ENCODE results near the gene KMT5C. TPM values are rescaled to one million over a fixed set of nuclear protein-coding genes. Genes with fewer than 3 reads are reported as not detected.

KMT5C gene
- total RNA-seq, 4 donors from 2014 or later, result 5.0 to 8.7 (median 8.1) TPM

- intact Hi-C loops (cut with DNase I), result no loop called here
- Histone ChIP-seq H3K27ac (replicated peaks in 1 of 4) (no peak overlapping the region), H3K27me3 (peaks cover 0 to 36% (median 21%) of the 10 kb centered on the region in 4 donors), H3K4me1 (peaks cover 3 to 20% (median 11%) of the 10 kb centered on the region in 4 donors), H3K36me3 (peaks cover 0 to 47% (median 29%) of the 10 kb centered on the region in 4 donors), H3K4me3 (no peak overlapping the region), H3K9me3 (no peaks in the 10 kb centered on the region)
- TF ChIP-seq EP300 (IDR thresholded peaks at IDR 0.05) (no peak), POLR2AphosphoS5 (IDR thresholded peaks at IDR 0.05) (no peak), POLR2A (IDR thresholded peaks at IDR 0.05; ENCODE audit: low read depth) (no peak)
- TF ChIP-seq, protein P1, sequence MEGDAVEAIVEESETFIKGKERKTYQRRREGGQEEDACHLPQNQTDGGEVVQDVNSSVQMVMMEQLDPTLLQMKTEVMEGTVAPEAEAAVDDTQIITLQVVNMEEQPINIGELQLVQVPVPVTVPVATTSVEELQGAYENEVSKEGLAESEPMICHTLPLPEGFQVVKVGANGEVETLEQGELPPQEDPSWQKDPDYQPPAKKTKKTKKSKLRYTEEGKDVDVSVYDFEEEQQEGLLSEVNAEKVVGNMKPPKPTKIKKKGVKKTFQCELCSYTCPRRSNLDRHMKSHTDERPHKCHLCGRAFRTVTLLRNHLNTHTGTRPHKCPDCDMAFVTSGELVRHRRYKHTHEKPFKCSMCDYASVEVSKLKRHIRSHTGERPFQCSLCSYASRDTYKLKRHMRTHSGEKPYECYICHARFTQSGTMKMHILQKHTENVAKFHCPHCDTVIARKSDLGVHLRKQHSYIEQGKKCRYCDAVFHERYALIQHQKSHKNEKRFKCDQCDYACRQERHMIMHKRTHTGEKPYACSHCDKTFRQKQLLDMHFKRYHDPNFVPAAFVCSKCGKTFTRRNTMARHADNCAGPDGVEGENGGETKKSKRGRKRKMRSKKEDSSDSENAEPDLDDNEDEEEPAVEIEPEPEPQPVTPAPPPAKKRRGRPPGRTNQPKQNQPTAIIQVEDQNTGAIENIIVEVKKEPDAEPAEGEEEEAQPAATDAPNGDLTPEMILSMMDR (IDR thresholded peaks at IDR 0.05), result no peak
- no peak for DNase-seq (ENCODE audit: extremely low spot score)
- 74% methylated on average over 4 of the region's 10 CpGs for WGBS
These were observed 7.8 kb downstream of the KMT5C start for GRCh38 chr19:55347442-55348009.

GRCh38 chr19:55348317-55349034 is 8.8 kb downstream of the KMT5C start:
- Histone ChIP-seq H3K27ac (replicated peaks in 1 of 4) (no peak overlapping the region), H3K36me3 (peaks cover 0 to 37% (median 20%) of the 10 kb centered on the region in 4 donors), H3K9me3 (no peaks in the 10 kb centered on the region), H3K4me1 (peaks cover 7 to 28% (median 17%) of the 10 kb centered on the region in 4 donors), H3K4me3 (no peak overlapping the region), H3K27me3 (peaks cover 4 to 46% (median 30%) of the 10 kb centered on the region in 4 donors)
- no peak for DNase-seq (ENCODE audit: extremely low spot score)
- WGBS, result 65% methylated on average over 20 of the region's 22 CpGs
- intact Hi-C loops (cut with DNase I), result no loop called here
- TF ChIP-seq EP300 (IDR thresholded peaks at IDR 0.05) (no peak), POLR2AphosphoS5 (IDR thresholded peaks at IDR 0.05) (no peak), POLR2A (IDR thresholded peaks at IDR 0.05; ENCODE audit: low read depth) (no peak)
- TF ChIP-seq, protein P1 (IDR thresholded peaks at IDR 0.05), result no peak

DNA sequence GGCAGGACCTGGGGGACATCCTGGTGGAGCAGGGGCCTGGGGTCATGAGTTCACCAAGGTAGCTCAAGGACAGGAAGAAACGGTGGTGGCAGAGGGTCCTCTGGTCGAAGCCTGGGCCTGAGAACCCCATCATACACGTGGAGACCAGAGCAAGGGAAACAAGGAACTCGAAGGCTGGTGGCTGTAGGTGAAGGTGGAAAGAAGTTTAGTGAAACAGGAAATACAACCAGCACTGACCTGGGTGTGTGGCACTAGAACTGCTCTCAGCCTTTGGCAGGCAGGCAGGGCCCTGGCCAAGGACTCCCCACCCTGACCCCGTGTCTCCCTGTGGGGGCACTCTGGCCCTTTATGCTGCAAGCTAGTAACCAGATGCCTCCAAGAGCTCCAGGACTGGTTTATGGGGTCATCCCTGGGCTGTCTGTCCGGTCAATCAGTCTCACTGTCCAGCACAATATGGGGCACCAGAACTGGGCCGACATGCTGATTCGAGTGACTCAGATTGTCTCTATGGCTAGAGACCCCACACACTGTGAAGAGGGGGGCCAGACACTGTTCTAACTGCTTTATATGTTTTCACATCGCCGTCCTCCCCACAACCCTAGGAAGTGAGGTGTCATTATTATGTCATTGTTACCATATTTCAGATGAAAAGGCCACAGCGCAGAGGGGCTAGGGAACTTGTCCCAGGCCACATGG is 11.1 kb downstream of the KMT5C start:
- H3K36me3 ChIP-seq, result peaks cover 0 to 23% (median 15%) of the 10 kb centered on the region in 4 donors
- DNase-seq (ENCODE audit: extremely low spot score), result no peak
- H3K9me3 ChIP-seq, result no peaks in the 10 kb centered on the region
- no peak overlapping the region for H3K4me3 ChIP-seq
- no peak overlapping the region for H3K27ac ChIP-seq (replicated peaks in 1 of 4)
- H3K4me1 ChIP-seq, result peaks cover 22 to 36% (median 25%) of the 10 kb centered on the region in 4 donors
- no peak for TF ChIP-seq EP300 (IDR thresholded peaks at IDR 0.05)
- TF ChIP-seq POLR2AphosphoS5 (IDR thresholded peaks at IDR 0.05), result no peak
- TF ChIP-seq, protein P1 (IDR thresholded peaks at IDR 0.05), result no peak
- TF ChIP-seq POLR2A (IDR thresholded peaks at IDR 0.05; ENCODE audit: low read depth), result no peak
- WGBS, result 91% methylated on average over 11 of the region's 11 CpGs
- intact Hi-C loops (cut with DNase I), result no loop called here
- H3K27me3 ChIP-seq, result peaks cover 11 to 68% (median 46%) of the 10 kb centered on the region in 4 donors

GRCh38 chr19:55352040-55352439 is 12.4 kb downstream of the KMT5C start:
- Histone ChIP-seq H3K4me3 (no peak overlapping the region), H3K9me3 (no peaks in the 10 kb centered on the region), H3K27ac (replicated peaks in 1 of 4) (no peak overlapping the region), H3K36me3 (peaks cover 0 to 10% (median 7%) of the 10 kb centered on the region in 4 donors), H3K27me3 (peaks cover 11 to 79% (median 46%) of the 10 kb centered on the region in 4 donors), H3K4me1 (peaks cover 18 to 28% (median 20%) of the 10 kb centered on the region in 4 donors)
- intact Hi-C loops (cut with DNase I), result no loop called here
- WGBS, result 76% methylated on average over 6 of the region's 6 CpGs
- TF ChIP-seq EP300 (IDR thresholded peaks at IDR 0.05) (no peak), POLR2A (IDR thresholded peaks at IDR 0.05; ENCODE audit: low read depth) (no peak), POLR2AphosphoS5 (IDR thresholded peaks at IDR 0.05) (no peak)
- TF ChIP-seq, protein P1 (IDR thresholded peaks at IDR 0.05), result no peak
- no peak for DNase-seq (ENCODE audit: extremely low spot score)

Data from esophagus muscularis mucosa (tissue), 4 donors.